HepG2 (cell line): ENCODE results near the gene ATP5PB. TPM values are rescaled to one million over a fixed set of nuclear protein-coding genes. Genes with fewer than 3 reads are reported as not detected.

Experiments used
- ARID3A ChIP-seq: IDR thresholded peaks from 2 replicates; pipeline ENCODE4 v1.6.1; 2012; ENCODE audit warnings: low read depth, low read length, improper control_type of control experiment
- ATF7-NPFF ChIP-seq: sonication (generic); formaldehyde crosslinking; IDR thresholded peaks from 2 replicates; pipeline ENCODE4 v1.8.1; 2023; ENCODE audit warnings: mild to moderate bottlenecking, low read depth, missing genetic modification reagents, moderate library complexity
- CC2D1A ChIP-seq: sonication (generic); formaldehyde crosslinking; IDR thresholded peaks from 2 replicates; pipeline ENCODE4 v1.8.1; 2023; ENCODE audit warnings: mild to moderate bottlenecking, missing genetic modification reagents
- CREM ChIP-seq, 2 experiments: sonication (generic) in 1 of 2; formaldehyde crosslinking in 1 of 2; IDR thresholded peaks; 2 replicates each; pipeline versions ENCODE4 v1.4.0 to v1.6.1; 2016 to 2020; ENCODE audit warnings: antibody characterized with exemption in 1 of 2, mild to moderate bottlenecking in 1 of 2, missing genetic modification reagents in 1 of 2
- FOSL2 ChIP-seq: sonication (generic); formaldehyde crosslinking; IDR thresholded peaks from 2 replicates; pipeline ENCODE4 v1.4.0; 2020; ENCODE audit warnings: missing genetic modification reagents
- GABPA ChIP-seq, 2 experiments: IDR thresholded peaks; 2 replicates each; pipeline ENCODE4 v1.6.1; 2011 to 2016; ENCODE audit warnings: low read depth in 2 of 2, low read length in 1 of 2, missing biosample characterization in 1 of 2, missing genetic modification characterization in 1 of 2
- HMG20A ChIP-seq: IDR thresholded peaks from 2 replicates; pipeline ENCODE4 v1.6.1; 2016; ENCODE audit warnings: borderline replicate concordance
- JUNB ChIP-seq: sonication (generic); formaldehyde crosslinking; IDR thresholded peaks from 2 replicates; pipeline ENCODE4 v1.8.0; 2022; ENCODE audit warnings: missing genetic modification reagents, mild to moderate bottlenecking, borderline replicate concordance
- LCORL ChIP-seq, 2 experiments: fragments of 450-650 bp in 1 of 2; sonication (generic) in 1 of 2; formaldehyde crosslinking in 1 of 2; IDR thresholded peaks; 2 replicates each; pipeline versions ENCODE4 v1.5.0 to v1.6.1; 2017 to 2020; ENCODE audit warnings: antibody characterized with exemption in 1 of 2, missing genetic modification reagents in 1 of 2
- MTA1 ChIP-seq: sonication (generic); formaldehyde crosslinking; IDR thresholded peaks from 2 replicates; pipeline ENCODE4 v1.4.0; 2020; ENCODE audit warnings: missing genetic modification reagents, mild to moderate bottlenecking, borderline replicate concordance
- NKX3-1 ChIP-seq: sonication (generic); formaldehyde crosslinking; IDR thresholded peaks from 2 replicates; pipeline ENCODE4 v1.5.0; 2020; ENCODE audit warnings: missing genetic modification reagents
- PAXIP1 ChIP-seq: sonication (generic); formaldehyde crosslinking; conservative IDR thresholded peaks from 2 replicates; pipeline ENCODE4 v1.4.0; 2020; ENCODE audit warnings: mild to moderate bottlenecking, missing genetic modification reagents, moderate library complexity
- PPARG ChIP-seq: conservative IDR thresholded peaks from 2 replicates; pipeline ENCODE4 v1.6.1; 2016; ENCODE audit warnings: missing biosample characterization, missing genetic modification reagents
- STAT6 ChIP-seq: sonication (generic); formaldehyde crosslinking; IDR thresholded peaks from 2 replicates; pipeline ENCODE4 v1.4.0; 2020; ENCODE audit warnings: missing genetic modification reagents, mild to moderate bottlenecking, borderline replicate concordance
- TCF7 ChIP-seq: sonication (generic); IDR thresholded peaks from 2 replicates; pipeline ENCODE4 v1.6.1; 2016; ENCODE audit warnings: antibody characterized with exemption, low read depth
- ZKSCAN8 ChIP-seq: IDR thresholded peaks from 2 replicates; pipeline ENCODE4 v1.6.1; 2016; ENCODE audit warnings: borderline replicate concordance, missing genetic modification reagents, missing compliant biosample characterization
- ZNF556 ChIP-seq: sonication (generic); formaldehyde crosslinking; IDR thresholded peaks from 2 replicates; pipeline ENCODE4 v1.4.0; 2020; ENCODE audit warnings: mild to moderate bottlenecking, missing genetic modification reagents, borderline replicate concordance
- ZNF704 ChIP-seq: sonication (generic); formaldehyde crosslinking; IDR thresholded peaks from 2 replicates; pipeline ENCODE4 v1.8.1; 2023; ENCODE audit warnings: mild to moderate bottlenecking, inconsistent platforms, moderate library complexity, missing genetic modification reagents, borderline replicate concordance
- ZNF792 ChIP-seq: IDR thresholded peaks from 2 replicates; pipeline ENCODE4 v1.6.1; 2016
- polyA plus RNA-seq, 8 experiments: library from polyadenylated mRNA; depleted of rRNA in 3 of 8; stranded (reverse) in 7 of 8; unstranded in 1 of 8; fragments of >200 nt; fragmentation: Illumina TruSeq in 4 of 8; extraction: Trizol in 4 of 8; gene quantifications; 2 replicates each; pipeline versions ENCODE4 v1.2.1 to v1.2.3, GENCODE V29; 2011 to 2016; ENCODE audit warnings: low read depth in 4 of 8, missing spikeins in 1 of 8, mixed read lengths in 1 of 8; ENCODE audit not compliant: insufficient read depth in 1 of 8
- total RNA-seq, 5 experiments: library from RNA; depleted of rRNA; stranded (reverse); fragments of >200 nt; fragmentation: Illumina TruSeq; extraction: Trizol; gene quantifications; 2 replicates each; pipeline ENCODE4 v1.2.3, GENCODE V29; 2016; ENCODE audit warnings: low read depth in 1 of 5

The ATP5PB gene
- total and polyA plus RNA-seq, 2 of the 13 experiments (the other 11 are each of a cell fraction or from before 2014, with no cell fraction given) = 297 to 541 TPM

- TF ChIP-seq PAXIP1 (CRISPR knock-in tag) (peak; percentile 90), FOSL2 (peak; percentile 28; the same call in 1 of the 2 replicates), NKX3-1 (CRISPR knock-in tag) (no peak), JUNB (CRISPR knock-in tag) (no peak), CREM (IDR thresholded peaks at IDR 0.05) (peak; percentile 51; the same call in 1 of the 2 replicates), CREM (CRISPR knock-in tag; IDR thresholded peaks at IDR 0.05) (no peak), ZNF704 (no peak), GABPA (IDR thresholded peaks at IDR 0.05; ENCODE audit: low read depth, low read length) (no peak), GABPA (CRISPR knock-in tag; IDR thresholded peaks at IDR 0.05; ENCODE audit: low read depth) (0 out of 2 replicates have a peak, but pooled peaks have one; percentile 37), ZKSCAN8 (peak; percentile 59; the same call in 1 of the 2 replicates), LCORL (IDR thresholded peaks at IDR 0.05) (no peak), LCORL (CRISPR knock-in tag; IDR thresholded peaks at IDR 0.05) (peak; percentile 69; the same call in 1 of the 2 replicates), STAT6 (peak; percentile 85; the same call in 1 of the 2 replicates), ARID3A (0 out of 2 replicates have a peak, but pooled peaks have one; percentile 26), PPARG (peak; percentile 99), ZNF556 (0 out of 2 replicates have a peak, but pooled peaks have one; percentile 34), ZNF792 (CRISPR knock-in tag) (peak; percentile 31; the same call in 1 of the 2 replicates), MTA1 (CRISPR knock-in tag) (no peak), ATF7-NPFF (no peak), TCF7 (peak; percentile 33; the same call in 1 of the 2 replicates), CC2D1A (no peak), HMG20A (CRISPR knock-in tag) (peak; percentile 76; the same call in 1 of the 2 replicates)
Measured at GRCh38 chr1:111417755-111418154, 31.5 kb upstream of the ATP5PB start (continued).
